Stimulated activated naive B cell treated with anti-CD40 and anti-IgM and Interleukin-4, amounts not matched to agents 10 μg/mL and 1 μg/mL and 100 μg/mL, for 72 hours (primary cell): ENCODE data around the gene DGKI.
A peak's percentile ranks its signal among the peaks of the same experiment; 100 is the strongest.

ENCODE experiments used
- ATAC-seq, 2 donors: fragments of 150-1000 bp; cut with Tn5 transposase; replicated peaks; 2 replicates each; pipeline ENCODE4 v1.10.0; 2021; ENCODE audit warnings: moderate library complexity in 1 of 2
- DNase-seq: peaks from one replicate; pipeline ENCODE4 v3.0.0; 2021
- H3K27ac Mint-ChIP-seq: one replicate; pipeline ENCODE4 v1.8.0; 2022; ENCODE audit warnings: mild to moderate bottlenecking, mixed read lengths
- H3K27me3 Mint-ChIP-seq, 2 donors: one replicate each; pipeline ENCODE4 v1.8.0; 2022; ENCODE audit warnings: mixed read lengths in 2 of 2
- H3K36me3 Mint-ChIP-seq, 2 donors: one replicate each; pipeline ENCODE4 v1.8.0; 2022; ENCODE audit warnings: mixed read lengths in 2 of 2, mild to moderate bottlenecking in 1 of 2
- H3K4me1 Mint-ChIP-seq, 2 donors: one replicate each; pipeline ENCODE4 v1.8.0; 2022; ENCODE audit warnings: mixed read lengths in 2 of 2, mild to moderate bottlenecking in 1 of 2
- H3K4me3 Mint-ChIP-seq, 2 donors: one replicate each; pipeline ENCODE4 v1.8.0; 2022; ENCODE audit warnings: mild to moderate bottlenecking in 2 of 2, mixed read lengths in 2 of 2, moderate library complexity in 1 of 2
- H3K9me3 Mint-ChIP-seq, 2 donors: one replicate each; pipeline ENCODE4 v1.8.0; 2022; ENCODE audit warnings: mixed read lengths in 2 of 2, mild to moderate bottlenecking in 1 of 2

Gene DGKI

DNA sequence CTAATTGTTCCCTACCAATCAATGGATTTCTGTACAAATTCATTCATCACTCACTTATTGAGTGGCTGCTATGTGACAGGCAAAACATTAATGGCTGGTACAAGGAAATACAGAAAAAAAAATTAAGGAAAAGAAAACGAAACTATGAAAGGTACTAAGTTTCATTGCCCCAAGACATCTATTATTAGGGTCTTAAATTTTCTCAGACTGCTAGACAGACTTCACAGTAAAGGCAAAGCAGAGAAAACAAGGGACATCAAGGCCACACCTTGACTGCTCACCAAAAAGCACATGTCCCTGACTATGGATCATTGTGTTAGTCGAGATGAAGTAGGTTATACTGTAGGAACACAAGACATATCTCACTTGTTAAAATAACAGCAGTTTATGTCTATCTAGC, 36.5 kb downstream of the DGKI start:
- no peak for DNase-seq
- H3K36me3 Mint-ChIP-seq, result no peaks in the 10 kb centered on the region
- ATAC-seq, result no peak
- peaks cover 10% of the 10 kb centered on the region in 2 donors for H3K27me3 Mint-ChIP-seq
- no peak overlapping the region for H3K27ac Mint-ChIP-seq
- H3K9me3 Mint-ChIP-seq, result no peaks in the 10 kb centered on the region
- no peak overlapping the region for H3K4me3 Mint-ChIP-seq
- no peaks in the 10 kb centered on the region for H3K4me1 Mint-ChIP-seq

DNA sequence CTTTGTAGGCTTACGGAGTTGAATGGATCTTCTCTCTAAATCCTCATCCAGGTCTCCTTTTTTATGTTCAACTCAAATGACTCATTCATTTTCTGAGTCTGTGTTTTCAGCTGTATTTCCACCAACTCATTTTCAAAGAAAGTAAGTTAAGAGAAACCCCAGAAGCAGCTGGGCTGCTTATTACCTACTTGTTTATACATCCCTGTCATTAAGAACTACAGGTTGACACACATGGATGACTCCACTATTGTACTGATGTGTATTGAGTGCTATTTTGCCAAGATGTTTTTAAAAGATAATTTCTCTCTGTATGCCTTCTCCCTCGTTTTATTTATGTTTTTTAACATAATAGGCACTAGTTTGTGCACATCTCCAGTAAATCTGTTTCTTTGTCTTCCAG, 41.9 kb downstream of the DGKI start:
- Mint-ChIP-seq H3K4me3 (no peak overlapping the region), H3K27ac (no peak overlapping the region), H3K9me3 (peaks cover 0 to 4% of the 10 kb centered on the region in 2 donors), H3K4me1 (no peaks in the 10 kb centered on the region), H3K27me3 (peaks cover 6 to 22% of the 10 kb centered on the region in 2 donors), H3K36me3 (no peaks in the 10 kb centered on the region)
- no peak for DNase-seq
- no peak for ATAC-seq

GRCh38 chr7:137801491-137801890, 45.3 kb downstream of the DGKI start:
- no peak overlapping the region for H3K27ac Mint-ChIP-seq
- ATAC-seq, result no peak
- no peak for DNase-seq
- H3K9me3 Mint-ChIP-seq, result peaks cover 2 to 6% of the 10 kb centered on the region in 2 donors
- peaks cover 4 to 19% of the 10 kb centered on the region in 2 donors for H3K4me1 Mint-ChIP-seq
- peaks cover 6 to 25% of the 10 kb centered on the region in 2 donors for H3K27me3 Mint-ChIP-seq
- H3K4me3 Mint-ChIP-seq, result no peak overlapping the region
- peaks cover 0 to 2% of the 10 kb centered on the region in 2 donors for H3K36me3 Mint-ChIP-seq

DNA sequence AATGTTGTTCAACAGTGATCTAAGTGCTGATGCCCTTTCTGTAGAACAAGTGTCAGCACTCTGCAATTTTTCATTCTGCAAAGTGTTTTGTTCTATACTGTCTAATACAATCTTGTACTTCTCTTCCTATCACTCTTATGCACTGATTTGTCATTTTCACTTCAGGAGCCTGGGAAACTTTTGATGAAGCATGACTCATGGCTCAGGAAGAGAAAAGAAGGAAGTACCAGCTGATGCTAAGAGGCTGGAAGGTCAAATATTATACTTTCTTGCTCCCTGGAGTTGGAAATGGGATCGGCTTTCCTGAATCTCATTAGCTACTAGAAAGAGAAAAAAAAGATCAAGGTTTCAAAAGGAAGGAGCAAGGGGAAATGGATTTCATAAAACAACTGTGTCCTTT, 45.8 kb downstream of the DGKI start:
- DNase-seq (no peak), ATAC-seq (no peak)
- H3K4me3 Mint-ChIP-seq, result no peak overlapping the region
- H3K4me1 Mint-ChIP-seq, result peaks cover 4 to 19% of the 10 kb centered on the region in 2 donors
- peaks cover 3 to 9% of the 10 kb centered on the region in 2 donors for H3K9me3 Mint-ChIP-seq
- no peak overlapping the region for H3K27ac Mint-ChIP-seq
- peaks cover 0 to 4% of the 10 kb centered on the region in 2 donors for H3K36me3 Mint-ChIP-seq
- peaks cover 6 to 24% of the 10 kb centered on the region in 2 donors for H3K27me3 Mint-ChIP-seq

DNA sequence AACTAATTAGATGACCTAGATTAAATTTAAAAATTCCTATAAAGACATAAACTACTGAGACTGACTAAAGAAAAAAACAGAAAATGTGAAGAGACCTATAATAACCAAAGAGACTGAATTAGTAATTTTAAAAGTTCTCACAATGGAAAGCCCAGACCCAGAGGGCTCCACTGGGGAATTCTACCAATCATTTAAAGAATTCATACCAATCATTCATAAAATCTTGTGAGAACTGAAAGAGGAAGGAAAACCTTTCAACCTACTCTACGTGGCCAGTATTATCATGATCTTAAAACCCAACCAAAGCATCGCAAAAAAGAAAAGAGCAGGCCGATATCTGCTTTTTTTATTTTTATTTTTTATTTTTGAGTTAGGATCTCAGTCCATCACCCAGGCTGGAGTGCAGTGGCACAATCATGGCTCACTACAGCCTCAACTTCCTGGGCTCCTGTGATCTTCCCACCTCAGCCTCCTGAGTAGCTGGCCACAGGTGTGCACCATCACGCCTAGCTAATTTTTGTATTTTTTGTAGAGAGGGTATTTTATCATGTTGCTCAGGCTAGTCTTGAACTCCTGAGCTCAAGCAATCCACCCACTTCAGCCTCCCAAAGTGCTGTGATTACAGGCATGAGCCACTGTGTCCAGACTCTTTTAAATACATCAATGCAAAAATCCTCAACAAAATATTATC, 48.6 kb downstream of the DGKI start:
- Mint-ChIP-seq H3K27ac (no peak overlapping the region), H3K4me1 (peaks cover 4 to 19% of the 10 kb centered on the region in 2 donors), H3K9me3 (peaks cover 3 to 9% of the 10 kb centered on the region in 2 donors), H3K36me3 (peaks cover 0 to 4% of the 10 kb centered on the region in 2 donors), H3K4me3 (peak overlapping the region in 1 of 2 donors; percentile 17), H3K27me3 (peaks cover 6 to 20% of the 10 kb centered on the region in 2 donors)
- DNase-seq (no peak), ATAC-seq (peak; percentile 97 to 99)

DNA sequence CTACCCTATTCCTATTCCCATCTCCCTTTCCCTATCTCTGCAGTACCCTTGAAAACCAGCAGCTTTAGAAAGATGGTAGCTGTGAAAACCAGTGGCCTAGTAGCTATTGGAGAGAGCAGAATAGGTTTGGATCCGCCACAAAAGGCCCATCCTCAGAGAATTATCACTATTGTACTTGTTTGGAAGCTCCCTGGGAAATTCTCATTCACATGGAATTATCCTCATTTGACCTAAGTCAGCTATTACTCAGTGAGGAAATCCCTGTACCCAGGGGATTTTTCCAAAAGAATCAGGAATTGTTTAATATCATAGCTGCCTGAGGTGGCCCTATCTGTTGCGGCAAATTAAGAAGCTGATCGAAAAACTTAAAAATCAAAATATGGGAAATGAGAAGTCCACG, 51.6 kb downstream of the DGKI start:
- Mint-ChIP-seq H3K9me3 (peaks cover 3 to 5% of the 10 kb centered on the region in 2 donors), H3K4me1 (peaks cover 4 to 19% of the 10 kb centered on the region in 2 donors), H3K27me3 (peaks cover 2 to 12% of the 10 kb centered on the region in 2 donors), H3K27ac (no peak overlapping the region), H3K36me3 (peaks cover 0 to 4% of the 10 kb centered on the region in 2 donors), H3K4me3 (no peak overlapping the region)
- no peak for DNase-seq
- no peak for ATAC-seq

DNA sequence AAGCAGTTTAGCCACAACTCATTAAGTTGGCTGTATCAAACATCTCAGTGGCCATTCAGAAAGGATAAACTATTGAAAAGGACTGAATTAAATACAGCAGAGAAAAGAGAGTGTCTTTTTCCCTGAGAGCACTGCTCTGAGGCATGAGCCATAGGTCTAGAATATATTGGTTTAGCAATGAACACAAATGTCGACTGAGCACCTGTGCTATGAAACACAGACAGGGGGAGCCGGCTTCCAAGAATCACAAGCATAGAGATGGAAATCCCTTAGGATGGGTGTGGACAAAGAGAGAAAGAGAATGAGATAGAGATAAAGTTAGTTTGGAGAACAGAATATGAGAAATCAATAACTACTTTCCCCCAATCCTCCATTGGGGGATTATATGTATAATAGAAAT, 54.8 kb downstream of the DGKI start:
- Mint-ChIP-seq H3K9me3 (peaks cover 3 to 5% of the 10 kb centered on the region in 2 donors), H3K27me3 (peaks cover 6 to 15% of the 10 kb centered on the region in 2 donors), H3K4me3 (no peak overlapping the region), H3K27ac (no peak overlapping the region), H3K4me1 (no peaks in the 10 kb centered on the region), H3K36me3 (peaks cover 0 to 4% of the 10 kb centered on the region in 2 donors)
- ATAC-seq, result no peak
- no peak for DNase-seq

DNA sequence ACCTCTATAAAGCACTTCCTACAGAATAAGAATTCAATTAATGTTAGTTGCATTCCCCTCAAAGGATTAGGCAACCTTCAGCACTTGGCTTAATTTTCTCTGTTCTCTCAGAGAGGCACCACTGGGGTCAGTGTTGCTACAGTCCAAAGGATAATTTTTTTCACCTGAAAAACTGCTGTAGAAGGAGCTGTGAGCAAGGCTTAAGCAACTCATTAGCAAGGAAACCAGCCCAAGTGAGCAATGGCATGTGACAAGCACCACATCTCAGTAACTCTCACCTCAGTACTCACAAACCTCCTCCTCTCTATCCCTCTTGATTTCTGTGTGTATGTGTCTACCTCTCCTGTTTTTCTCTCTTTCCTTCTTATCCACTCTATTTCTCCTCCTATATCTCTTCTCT, 55.9 kb downstream of the DGKI start:
- Mint-ChIP-seq H3K9me3 (no peaks in the 10 kb centered on the region), H3K36me3 (peaks cover 0 to 2% of the 10 kb centered on the region in 2 donors), H3K4me3 (no peak overlapping the region), H3K27ac (no peak overlapping the region), H3K27me3 (peaks cover 11 to 14% of the 10 kb centered on the region in 2 donors), H3K4me1 (no peaks in the 10 kb centered on the region)
- no peak for DNase-seq
- ATAC-seq, result no peak

DNA sequence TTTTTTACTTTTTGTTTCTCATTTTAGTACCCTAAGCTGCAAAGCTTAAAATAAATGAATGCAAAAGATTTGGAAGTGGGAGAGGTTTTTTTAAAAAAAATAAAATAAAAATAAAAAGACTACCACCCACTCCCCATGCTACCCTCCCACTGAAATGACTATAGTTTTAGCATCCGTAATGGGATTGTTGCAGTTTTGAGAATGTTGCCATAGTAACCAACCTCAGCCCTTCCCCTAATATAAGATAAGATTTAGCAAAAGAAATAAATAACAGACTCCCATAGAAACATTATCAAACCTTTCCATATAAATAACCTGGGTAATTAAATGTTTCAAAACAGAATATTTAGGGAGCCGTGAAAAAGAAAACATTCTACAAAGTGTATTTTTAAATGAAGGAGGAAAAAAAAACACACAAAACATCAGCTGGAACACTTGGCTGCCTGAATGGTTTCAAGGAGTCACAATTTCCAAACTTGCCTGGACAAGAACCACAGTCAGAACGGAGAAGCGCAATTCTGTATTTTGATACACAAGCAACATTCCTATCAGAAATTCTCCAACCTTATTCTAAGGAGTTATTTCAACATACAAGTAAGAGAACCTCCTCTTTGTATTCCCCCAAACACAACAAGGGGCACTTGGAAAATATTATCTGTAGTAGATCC, 57.4 kb downstream of the DGKI start:
- DNase-seq (no peak), ATAC-seq (no peak)
- no peak overlapping the region for H3K4me3 Mint-ChIP-seq
- H3K9me3 Mint-ChIP-seq, result peaks cover 5 to 6% of the 10 kb centered on the region in 2 donors
- no peak overlapping the region for H3K27ac Mint-ChIP-seq
- peaks cover 11 to 24% of the 10 kb centered on the region in 2 donors for H3K27me3 Mint-ChIP-seq
- no peaks in the 10 kb centered on the region for H3K4me1 Mint-ChIP-seq
- H3K36me3 Mint-ChIP-seq, result peaks cover 0 to 2% of the 10 kb centered on the region in 2 donors

- no peak for ATAC-seq
- Mint-ChIP-seq H3K27me3 (peaks cover 19 to 36% of the 10 kb centered on the region in 2 donors), H3K4me3 (no peak overlapping the region), H3K36me3 (peaks cover 0 to 2% of the 10 kb centered on the region in 2 donors), H3K9me3 (peaks cover 11 to 14% of the 10 kb centered on the region in 2 donors), H3K4me1 (no peaks in the 10 kb centered on the region), H3K27ac (no peak overlapping the region)
- DNase-seq, result no peak
Measured at GRCh38 chr7:137787301-137787976, 59.3 kb downstream of the DGKI start.

DNA sequence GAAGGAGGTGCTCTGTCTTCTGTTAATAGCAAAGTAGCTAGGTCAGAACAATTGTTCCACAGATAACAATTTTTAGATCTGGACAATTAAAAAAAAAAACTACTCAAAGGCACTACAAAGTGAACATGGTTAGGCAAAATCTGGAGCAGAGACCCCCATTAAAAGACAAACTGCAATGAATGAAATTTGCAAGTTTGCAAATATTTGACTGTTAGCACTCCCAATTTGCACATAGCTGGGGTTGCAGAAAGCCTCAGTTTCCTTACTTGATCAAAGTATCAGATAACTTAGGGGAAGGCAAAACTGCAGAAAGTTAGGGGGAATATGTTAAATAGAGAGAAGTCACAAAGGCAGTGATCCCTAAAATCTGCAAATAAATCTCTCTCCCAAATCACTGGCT, 68.3 kb downstream of the DGKI start:
- no peak overlapping the region for H3K27ac Mint-ChIP-seq
- H3K9me3 Mint-ChIP-seq, result peaks cover 6% of the 10 kb centered on the region in 2 donors
- no peak overlapping the region for H3K4me3 Mint-ChIP-seq
- H3K36me3 Mint-ChIP-seq, result no peaks in the 10 kb centered on the region
- H3K4me1 Mint-ChIP-seq, result no peaks in the 10 kb centered on the region
- H3K27me3 Mint-ChIP-seq, result peaks cover 32 to 37% of the 10 kb centered on the region in 2 donors
- DNase-seq, result no peak
- ATAC-seq, result no peak

DNA sequence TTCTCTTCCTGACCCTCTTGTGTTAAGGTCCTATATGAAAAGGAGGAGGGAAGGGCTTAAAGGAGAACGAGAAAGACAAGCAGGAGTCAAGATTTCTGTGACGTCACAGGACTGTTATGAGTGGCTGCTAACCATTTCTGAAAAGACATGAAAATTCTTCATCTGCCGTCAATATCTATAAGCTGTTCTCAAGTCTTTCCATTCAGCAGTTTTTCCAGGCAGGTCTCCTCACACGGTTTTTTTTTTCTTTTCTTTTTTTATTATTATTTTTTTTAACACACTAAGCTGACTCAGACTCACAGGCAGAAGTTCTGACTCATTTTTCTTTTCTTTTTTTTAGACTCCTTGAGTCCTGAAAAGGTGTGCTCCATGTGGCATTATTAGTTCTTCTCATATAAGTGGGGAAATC, 72.0 kb downstream of the DGKI start:
- Mint-ChIP-seq H3K27ac (no peak overlapping the region), H3K4me1 (no peaks in the 10 kb centered on the region), H3K27me3 (peaks cover 7 to 11% of the 10 kb centered on the region in 2 donors), H3K4me3 (no peak overlapping the region), H3K9me3 (peaks cover 0 to 1% of the 10 kb centered on the region in 2 donors), H3K36me3 (no peaks in the 10 kb centered on the region)
- ATAC-seq (no peak), DNase-seq (no peak)

DNA sequence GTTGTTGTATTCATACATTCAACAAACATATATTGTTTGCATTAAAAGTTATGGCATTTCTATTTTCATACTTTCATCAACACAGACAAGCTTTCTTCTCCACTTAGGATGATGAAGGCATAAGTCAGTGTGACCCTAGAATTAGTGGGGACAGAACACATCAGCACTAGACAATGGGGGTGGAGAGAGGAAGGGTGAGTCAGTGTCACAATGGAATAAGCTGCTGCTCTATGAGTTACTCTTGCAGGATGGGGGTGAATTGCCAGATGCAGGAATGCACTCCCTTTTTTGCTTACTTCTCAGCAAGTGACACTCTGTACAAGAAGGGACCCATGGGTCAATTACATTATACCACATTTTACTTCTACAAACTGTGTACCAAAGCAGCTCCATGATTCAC, 74.0 kb downstream of the DGKI start:
- DNase-seq, result no peak
- H3K9me3 Mint-ChIP-seq, result peaks cover 0 to 1% of the 10 kb centered on the region in 2 donors
- ATAC-seq, result no peak

DNA sequence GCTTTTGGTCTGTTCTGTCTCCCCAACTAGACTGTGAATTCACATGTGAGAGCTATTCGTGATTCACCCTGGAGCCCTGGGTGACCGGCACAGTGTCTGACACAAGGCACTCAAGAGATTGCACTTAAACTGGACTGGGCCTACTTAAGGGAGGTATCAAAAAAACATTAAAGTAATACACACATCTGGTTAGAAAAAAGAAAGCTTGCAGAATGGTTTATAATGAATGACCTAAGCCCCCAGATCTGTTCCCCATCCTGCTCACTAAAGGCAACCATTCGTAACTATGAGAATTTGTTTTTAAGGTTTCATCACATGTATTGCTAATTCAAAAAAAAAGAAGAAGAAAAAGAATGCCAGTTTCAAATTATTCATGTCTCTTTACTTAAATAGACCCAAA, 74.5 kb downstream of the DGKI start:
- H3K4me1 Mint-ChIP-seq, result no peaks in the 10 kb centered on the region
- H3K4me3 Mint-ChIP-seq, result no peak overlapping the region
- ATAC-seq, result no peak
- peaks cover 0 to 3% of the 10 kb centered on the region in 2 donors for H3K27me3 Mint-ChIP-seq
- no peaks in the 10 kb centered on the region for H3K36me3 Mint-ChIP-seq
- no peak for DNase-seq
- peaks cover 0 to 1% of the 10 kb centered on the region in 2 donors for H3K9me3 Mint-ChIP-seq
- H3K27ac Mint-ChIP-seq, result no peak overlapping the region

More for the DNA sequence above, 74.0 kb downstream of the DGKI start:
- no peak overlapping the region for H3K4me3 Mint-ChIP-seq
- H3K4me1 Mint-ChIP-seq, result no peaks in the 10 kb centered on the region
- peaks cover 0 to 3% of the 10 kb centered on the region in 2 donors for H3K27me3 Mint-ChIP-seq
- no peak overlapping the region for H3K27ac Mint-ChIP-seq
- H3K36me3 Mint-ChIP-seq, result no peaks in the 10 kb centered on the region
